Inflammatory macrophage treated with lipopolysaccharide for 4 hours (primary cell): ENCODE measurements around the gene TRIM27.
"Not testable (repeated sequence)": the region's sequence is repeated elsewhere in the genome, so short reads cannot be mapped to it uniquely, and the experiment has no call there.

ENCODE experiments used
- DNase-seq: peaks from one replicate; pipeline ENCODE4 v3.0.0-alpha.2; 2020

TRIM27 gene

DNA sequence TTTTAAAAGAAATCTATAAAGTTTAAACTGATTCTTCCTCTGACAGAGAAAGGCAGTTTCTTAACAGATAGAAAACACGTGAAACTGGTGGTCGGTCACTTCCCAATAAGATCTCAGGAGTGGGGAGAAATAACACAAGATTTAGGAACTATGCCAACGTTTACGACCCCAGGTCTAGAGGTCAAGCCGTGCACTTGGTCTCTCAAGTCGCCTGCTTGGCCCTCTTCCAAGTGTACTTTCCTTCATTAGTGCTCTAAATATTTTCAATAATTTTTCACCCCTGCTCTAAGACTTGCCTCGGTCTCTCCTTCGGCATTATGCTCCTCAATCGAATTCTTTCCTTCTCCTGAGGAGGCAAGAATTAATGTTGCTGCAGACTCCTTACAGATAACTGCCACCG lies 61.7 kb downstream of the TRIM27 start:
- no peak for DNase-seq

DNA sequence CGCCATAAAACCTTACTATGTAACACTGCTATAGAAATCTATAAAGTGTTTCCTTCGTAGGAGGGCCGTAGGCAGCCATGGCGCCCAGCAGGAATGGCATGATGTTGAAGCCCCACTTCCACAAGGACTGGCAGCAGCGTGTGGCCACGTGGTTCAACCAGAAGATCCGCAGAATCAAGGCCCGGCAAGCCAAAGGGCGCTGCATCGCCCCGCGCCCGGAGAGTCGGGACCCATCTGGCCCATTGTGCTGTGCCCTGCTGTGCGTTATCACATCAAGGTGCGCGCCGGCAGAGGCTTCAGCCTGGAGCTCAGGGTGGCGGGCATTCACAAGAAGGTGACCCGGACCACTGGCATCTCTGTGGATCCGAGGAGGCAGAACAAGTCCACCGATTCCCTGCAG lies 62.4 kb downstream of the TRIM27 start:
- no peak for DNase-seq

DNA sequence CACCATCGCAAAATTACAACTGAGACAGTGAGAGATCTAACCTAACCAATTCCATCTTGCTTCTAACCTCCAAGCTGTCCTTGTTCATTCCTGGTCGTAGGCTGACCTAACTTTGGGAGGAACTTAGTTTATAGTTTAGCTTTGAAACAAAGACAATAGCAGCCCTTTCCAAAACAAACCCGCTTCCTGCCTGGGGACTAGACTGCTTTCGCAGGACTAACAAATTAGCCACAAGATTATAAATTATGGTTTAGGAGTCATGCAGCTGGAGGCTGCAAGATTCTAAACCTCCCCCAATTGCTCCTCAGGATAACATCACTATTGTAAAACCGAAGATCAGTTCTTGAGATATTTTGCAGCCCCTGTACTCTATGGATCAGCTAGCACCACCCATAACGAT lies 63.2 kb downstream of the TRIM27 start:
- no peak for DNase-seq

DNA sequence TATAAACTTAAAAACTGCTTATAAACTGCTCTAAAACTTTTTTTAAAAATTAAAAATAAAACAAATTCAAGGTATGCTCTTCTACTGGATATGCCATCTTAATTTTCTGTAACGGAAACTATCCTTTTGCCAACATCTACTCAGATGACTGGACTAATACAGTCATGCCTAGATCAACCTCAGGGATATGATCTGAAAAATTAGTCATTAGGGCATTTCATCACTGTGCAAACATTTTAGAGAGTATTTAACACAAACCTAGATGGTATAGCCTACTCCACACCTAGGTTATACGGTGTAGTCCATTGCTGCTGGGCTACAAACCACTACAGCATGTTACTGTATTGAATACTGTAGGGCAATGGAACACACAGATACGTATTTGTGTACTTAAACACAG lies 64.8 kb downstream of the TRIM27 start:
- DNase-seq: no peak

DNA sequence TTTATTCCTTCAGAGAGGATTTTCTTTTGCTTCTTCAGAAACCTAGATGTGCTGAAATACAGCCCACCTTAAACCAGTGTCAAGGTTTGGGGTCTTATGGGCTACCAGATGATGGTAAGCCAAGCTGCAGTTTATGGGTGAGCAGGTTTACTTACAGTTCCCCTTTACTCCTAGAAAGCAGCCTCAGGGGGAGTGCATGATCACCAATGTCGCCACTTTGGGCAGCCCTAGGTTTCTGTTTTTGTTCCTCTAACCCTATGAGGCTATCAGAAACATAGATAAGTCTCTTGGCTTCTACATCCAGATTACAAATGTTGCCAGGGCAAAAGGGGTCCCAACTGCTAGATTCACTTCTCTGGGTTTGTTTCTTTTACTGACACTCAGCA lies 67.2 kb downstream of the TRIM27 start:
- DNase-seq: peak; percentile 67

DNA sequence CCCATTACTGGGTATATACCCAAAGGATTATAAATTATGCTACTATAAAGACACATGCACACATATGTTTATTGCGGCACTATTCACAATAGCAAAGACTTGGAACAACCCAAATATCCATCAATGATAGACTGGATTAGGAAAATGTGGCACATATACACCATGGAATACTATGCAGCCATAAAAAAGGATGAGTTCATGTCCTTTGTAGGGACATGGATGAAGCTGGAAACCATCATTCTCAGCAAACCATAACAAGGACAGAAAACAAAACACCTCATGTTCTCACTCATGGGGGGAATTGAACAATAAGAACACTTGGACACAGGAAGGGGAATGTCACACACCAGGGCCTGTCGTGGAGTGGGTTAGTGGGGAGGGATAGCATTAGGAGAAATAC lies 69.4 kb downstream of the TRIM27 start:
- DNase-seq: not testable (repeated sequence)
